ENCODE results near the gene TRIM32.

The TRIM32 gene

GRCh38 chr9:116661037-116661954, 25.8 kb upstream of the TRIM32 start:
- DNase-seq (ENCODE audit: low read depth): peak; percentile 68

GRCh38 chr9:116662646-116663310, 24.3 kb upstream of the TRIM32 start:
- H3K4me3 ChIP-seq (ENCODE audit: low read depth, low read length): no peak overlapping the region
- TF ChIP-seq CTCF (IDR thresholded peaks at IDR 0.05; ENCODE audit: control insufficient read depth, extremely low read depth, insufficient read depth): no peak
- DNase-seq (ENCODE audit: low read depth): no peak

More at GRCh38 chr9:116661037-116661954, 25.8 kb upstream of the TRIM32 start:
- H3K4me3 ChIP-seq (ENCODE audit: low read depth, low read length): no peak overlapping the region
- peak; percentile 75 for TF ChIP-seq CTCF (IDR thresholded peaks at IDR 0.05; ENCODE audit: control insufficient read depth, extremely low read depth, insufficient read depth)

- DNase-seq (ENCODE audit: low read depth): no peak
- TF ChIP-seq CTCF (IDR thresholded peaks at IDR 0.05; ENCODE audit: control insufficient read depth, extremely low read depth, insufficient read depth): no peak
- H3K4me3 ChIP-seq (ENCODE audit: low read depth, low read length): no peak overlapping the region
These were observed 23.5 kb upstream of the TRIM32 start for GRCh38 chr9:116663581-116663980.

GRCh38 chr9:116668970-116669695, 18.0 kb upstream of the TRIM32 start:
- no peak overlapping the region for H3K4me3 ChIP-seq (ENCODE audit: low read depth, low read length)
- DNase-seq (ENCODE audit: low read depth): no peak
- no peak for TF ChIP-seq CTCF (IDR thresholded peaks at IDR 0.05; ENCODE audit: control insufficient read depth, extremely low read depth, insufficient read depth)

GRCh38 chr9:116671605-116672004, 15.5 kb upstream of the TRIM32 start:
- no peak overlapping the region for H3K4me3 ChIP-seq (ENCODE audit: low read depth, low read length)
- TF ChIP-seq CTCF (IDR thresholded peaks at IDR 0.05; ENCODE audit: control insufficient read depth, extremely low read depth, insufficient read depth): no peak
- DNase-seq (ENCODE audit: low read depth): no peak

GRCh38 chr9:116673375-116673774, 13.7 kb upstream of the TRIM32 start:
- H3K4me3 ChIP-seq (ENCODE audit: low read depth, low read length): no peak overlapping the region
- no peak for TF ChIP-seq CTCF (IDR thresholded peaks at IDR 0.05; ENCODE audit: control insufficient read depth, extremely low read depth, insufficient read depth)
- DNase-seq (ENCODE audit: low read depth): no peak

Measured in LNCaP clone FGC (cell line).